ENCODE results near the gene PIGR. TPM values are rescaled to one million over a fixed set of nuclear protein-coding genes. Genes with fewer than 3 reads are reported as not detected.

Gene PIGR
- polyA plus RNA-seq, 2 of the 4 experiments (the other 2 are of a cell fraction): 0.01 TPM; not detected in 1

GRCh38 chr1:206898915-206899431 lies 47.3 kb downstream of the PIGR start:
- Histone ChIP-seq H3K4me1 (peaks cover 42% of the 10 kb centered on the region), H3K27ac (peak overlapping the region; percentile 46 to 74; a peak in 5 of 6 replicates), H3K9me3 (no peaks in the 10 kb centered on the region), H3K4me2 (peak overlapping the region; percentile 63), H3K4me3 (no peak overlapping the region)
- FAIRE-seq: no peak
- TF ChIP-seq TFCP2L1 (CRISPR knock-in tag; IDR thresholded peaks at IDR 0.05): no peak
- TF ChIP-seq CHD2 (IDR thresholded peaks at IDR 0.05; ENCODE audit: low read length, partially characterized antibody): no peak
- TF ChIP-seq, protein P1, sequence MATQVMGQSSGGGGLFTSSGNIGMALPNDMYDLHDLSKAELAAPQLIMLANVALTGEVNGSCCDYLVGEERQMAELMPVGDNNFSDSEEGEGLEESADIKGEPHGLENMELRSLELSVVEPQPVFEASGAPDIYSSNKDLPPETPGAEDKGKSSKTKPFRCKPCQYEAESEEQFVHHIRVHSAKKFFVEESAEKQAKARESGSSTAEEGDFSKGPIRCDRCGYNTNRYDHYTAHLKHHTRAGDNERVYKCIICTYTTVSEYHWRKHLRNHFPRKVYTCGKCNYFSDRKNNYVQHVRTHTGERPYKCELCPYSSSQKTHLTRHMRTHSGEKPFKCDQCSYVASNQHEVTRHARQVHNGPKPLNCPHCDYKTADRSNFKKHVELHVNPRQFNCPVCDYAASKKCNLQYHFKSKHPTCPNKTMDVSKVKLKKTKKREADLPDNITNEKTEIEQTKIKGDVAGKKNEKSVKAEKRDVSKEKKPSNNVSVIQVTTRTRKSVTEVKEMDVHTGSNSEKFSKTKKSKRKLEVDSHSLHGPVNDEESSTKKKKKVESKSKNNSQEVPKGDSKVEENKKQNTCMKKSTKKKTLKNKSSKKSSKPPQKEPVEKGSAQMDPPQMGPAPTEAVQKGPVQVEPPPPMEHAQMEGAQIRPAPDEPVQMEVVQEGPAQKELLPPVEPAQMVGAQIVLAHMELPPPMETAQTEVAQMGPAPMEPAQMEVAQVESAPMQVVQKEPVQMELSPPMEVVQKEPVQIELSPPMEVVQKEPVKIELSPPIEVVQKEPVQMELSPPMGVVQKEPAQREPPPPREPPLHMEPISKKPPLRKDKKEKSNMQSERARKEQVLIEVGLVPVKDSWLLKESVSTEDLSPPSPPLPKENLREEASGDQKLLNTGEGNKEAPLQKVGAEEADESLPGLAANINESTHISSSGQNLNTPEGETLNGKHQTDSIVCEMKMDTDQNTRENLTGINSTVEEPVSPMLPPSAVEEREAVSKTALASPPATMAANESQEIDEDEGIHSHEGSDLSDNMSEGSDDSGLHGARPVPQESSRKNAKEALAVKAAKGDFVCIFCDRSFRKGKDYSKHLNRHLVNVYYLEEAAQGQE (IDR thresholded peaks at IDR 0.05): no peak
- TF ChIP-seq, protein P2, sequence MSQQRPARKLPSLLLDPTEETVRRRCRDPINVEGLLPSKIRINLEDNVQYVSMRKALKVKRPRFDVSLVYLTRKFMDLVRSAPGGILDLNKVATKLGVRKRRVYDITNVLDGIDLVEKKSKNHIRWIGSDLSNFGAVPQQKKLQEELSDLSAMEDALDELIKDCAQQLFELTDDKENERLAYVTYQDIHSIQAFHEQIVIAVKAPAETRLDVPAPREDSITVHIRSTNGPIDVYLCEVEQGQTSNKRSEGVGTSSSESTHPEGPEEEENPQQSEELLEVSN (IDR thresholded peaks at IDR 0.05; ENCODE audit: borderline replicate concordance, low read depth): no peak
- no peak for TF ChIP-seq POLR2A (IDR thresholded peaks at IDR 0.05; ENCODE audit: low read length)
- no peak for TF ChIP-seq ZSCAN20 (CRISPR knock-in tag; IDR thresholded peaks at IDR 0.05)
- ATAC-seq: no peak
- 84% methylated on average over 13 of the region's 13 CpGs for WGBS (ENCODE audit: missing lambda C conversion rate)
- ChIA-PET CTCF (interaction anchor here (1.3 to 8.9 kb wide), 3 partner anchors 9 to 14 kb away, joined by 3 to 67 read pairs (median 19); no protein-coding TSS in a partner anchor), POLR2A (no interaction called here)
- no peak for DNase-seq (ENCODE audit: low read depth in 1 of 2, low spot score in 1 of 2)

- peak overlapping the region; percentile 46 to 74 for H3K27ac ChIP-seq
- FAIRE-seq: no peak
- peak overlapping the region; percentile 63 for H3K4me2 ChIP-seq
- peak; percentile 26 to 57; a peak in 4 of 6 replicates for ATAC-seq
- CTCF ChIA-PET: interaction anchor here (1.3 to 8.9 kb wide), 4 partner anchors 8 to 15 kb away, joined by 3 to 67 read pairs (median 16); no protein-coding TSS in a partner anchor
- DNase-seq (ENCODE audit: low read depth in 1 of 2, low spot score in 1 of 2): peak in 1 of 2 experiments; percentile 35
- POLR2A ChIA-PET: no interaction called here
- H3K4me1 ChIP-seq: peaks cover 46% of the 10 kb centered on the region
- TF ChIP-seq TFCP2L1 (CRISPR knock-in tag; IDR thresholded peaks at IDR 0.05) (no peak), JUNB (IDR thresholded peaks at IDR 0.05) (0 out of 2 replicates have a peak, but pooled peaks have one; percentile 16), CEBPB (IDR thresholded peaks at IDR 0.05) (no peak), FOSL2 (IDR thresholded peaks at IDR 0.05) (no peak), FOSL2 (CRISPR knock-in tag; IDR thresholded peaks at IDR 0.05) (peak; percentile 45; the same call in 1 of the 2 replicates)
- 59% methylated on average over 11 of the region's 11 CpGs for WGBS (ENCODE audit: missing lambda C conversion rate)
- no peaks in the 10 kb centered on the region for H3K9me3 ChIP-seq
- no peak overlapping the region for H3K4me3 ChIP-seq
Measured at GRCh38 chr1:206898089-206898914, 48.0 kb downstream of the PIGR start.

- CTCF ChIA-PET: interaction anchor here (1.5 to 8.9 kb wide), 4 partner anchors 9 to 16 kb away, joined by 6 to 67 read pairs (median 16); no protein-coding TSS in a partner anchor
Measured at GRCh38 chr1:206897175-206897574, 49.1 kb downstream of the PIGR start, which contains the start of gene IL24. TSS of gene IL24 (plus strand) at chr1:206897443. CDS start at chr1:206897833, 390 bp downstream.

More at GRCh38 chr1:206897175-206897574, 49.1 kb downstream of the PIGR start, which contains the start of gene IL24:
- Histone ChIP-seq H3K4me1 (peaks cover 57% of the 10 kb centered on the region), H3K9me3 (no peaks in the 10 kb centered on the region), H3K4me3 (no peak within 1 kb of the TSS), H3K27ac (peak within 1 kb of the TSS; percentile 67 to 74), H3K4me2 (peak within 1 kb of the TSS; percentile 63)
- TF ChIP-seq ZC3H11A (IDR thresholded peaks at IDR 0.05) (no peak), RCOR1 (IDR thresholded peaks at IDR 0.05; ENCODE audit: low read depth, low read length) (no peak), HOXB5 (CRISPR knock-in tag; IDR thresholded peaks at IDR 0.05) (no peak)
- TF ChIP-seq, protein P1 (IDR thresholded peaks at IDR 0.05): no peak
- TF ChIP-seq, protein P3, sequence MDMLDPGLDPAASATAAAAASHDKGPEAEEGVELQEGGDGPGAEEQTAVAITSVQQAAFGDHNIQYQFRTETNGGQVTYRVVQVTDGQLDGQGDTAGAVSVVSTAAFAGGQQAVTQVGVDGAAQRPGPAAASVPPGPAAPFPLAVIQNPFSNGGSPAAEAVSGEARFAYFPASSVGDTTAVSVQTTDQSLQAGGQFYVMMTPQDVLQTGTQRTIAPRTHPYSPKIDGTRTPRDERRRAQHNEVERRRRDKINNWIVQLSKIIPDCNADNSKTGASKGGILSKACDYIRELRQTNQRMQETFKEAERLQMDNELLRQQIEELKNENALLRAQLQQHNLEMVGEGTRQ (IDR thresholded peaks at IDR 0.05): no peak
- ATAC-seq (no peak), FAIRE-seq (no peak), DNase-seq (ENCODE audit: low read depth in 1 of 2, low spot score in 1 of 2) (no peak)
- 94% methylated on average over 4 of the region's 4 CpGs for WGBS (ENCODE audit: missing lambda C conversion rate)
- POLR2A ChIA-PET: no interaction called here
